Measurements from ENCODE around the gene ZNF761.
"Not testable (repeated sequence)": the region's sequence is repeated elsewhere in the genome, so short reads cannot be mapped to it uniquely, and the experiment has no call there.

DNA sequence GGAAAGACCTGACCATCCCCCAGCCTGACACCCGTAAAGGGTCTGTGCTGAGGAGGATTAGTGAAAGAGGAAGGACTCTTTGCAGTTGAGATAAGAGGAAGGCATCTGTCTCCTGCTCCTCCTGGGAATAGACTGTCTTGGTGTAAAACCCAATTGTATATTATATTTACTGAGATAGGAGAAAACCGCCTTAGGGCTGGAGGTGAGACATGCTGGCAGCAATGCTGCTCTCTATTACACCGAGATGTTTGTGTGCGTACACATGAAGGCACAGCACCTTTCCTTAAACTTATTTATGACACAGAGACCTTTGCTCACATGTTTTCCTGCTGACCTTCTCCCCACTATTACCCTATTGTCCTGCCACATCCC is 66.2 kb downstream of the ZNF761 start:
- not testable (repeated sequence) for TF ChIP-seq CTCF (IDR thresholded peaks at IDR 0.05; ENCODE audit: insufficient read depth, low read length, poor library complexity, severe bottlenecking); EZH2phosphoT487 (conservative IDR thresholded peaks at IDR 0.05; ENCODE audit: low read length)

All from SU-DHL-6 (cell line).